H1 (cell line): ENCODE measurements around the gene HOXC13. TPM values are rescaled to one million over a fixed set of nuclear protein-coding genes. Genes with fewer than 3 reads are reported as not detected.

Source experiments
- CTCF ChIA-PET: fragments of 300-600 bp; sonication (Branson Sonifier 250); formaldehyde crosslinking; loops from one replicate; lab custom pipeline; 2021; ENCODE audit not compliant: partially characterized antibody; lab: Charles Lee
- POLR2A ChIA-PET: fragments of 300-600 bp; sonication (Branson Sonifier 250); formaldehyde crosslinking; loops from one replicate; lab custom pipeline; 2021; ENCODE audit warnings: inconsistent platforms; ENCODE audit not compliant: partially characterized antibody; lab: Charles Lee
- DNase-seq, 2 experiments: peaks; one replicate each; pipeline versions ENCODE4 v3.0.0 to v3.0.0-alpha.2; 2010 to 2022; ENCODE audit warnings: low spot score in 2 of 2, low read depth in 1 of 2, mixed read lengths in 1 of 2
- FAIRE-seq: peaks from 2 replicates; lab custom pipeline; 2011; peaks lifted over from hg19 to GRCh38; lab: Jason Lieb, UNC
- H2AFZ ChIP-seq: 2 replicates; pipeline ENCODE4 v1.8.1; 2012; ENCODE audit warnings: low read length, inconsistent platforms
- H2AK5ac ChIP-seq: 2 replicates; pipeline ENCODE4 v1.6.1; 2013; ENCODE audit warnings: low read depth, low read length
- H2BK120ac ChIP-seq: replicated peaks from 2 replicates; pipeline ENCODE3; 2013; ENCODE audit warnings: low read depth, low read length, inconsistent platforms
- H2BK12ac ChIP-seq: 2 replicates; pipeline ENCODE4 v1.6.1; 2013; ENCODE audit warnings: low read depth, low read length
- H2BK15ac ChIP-seq: 2 replicates; pipeline ENCODE4 v1.6.1; 2013; ENCODE audit warnings: low read length
- H2BK20ac ChIP-seq: 2 replicates; pipeline ENCODE4 v1.6.1; 2013; ENCODE audit warnings: low read length
- H2BK5ac ChIP-seq: 2 replicates; pipeline ENCODE4 v1.6.1; 2013; ENCODE audit warnings: low read depth, low read length
- H3K14ac ChIP-seq: 2 replicates; pipeline ENCODE4 v1.6.1; 2013; ENCODE audit warnings: inconsistent platforms; ENCODE audit not compliant: insufficient read length
- H3K18ac ChIP-seq: 2 replicates; pipeline ENCODE4 v1.6.1; 2013; ENCODE audit warnings: low read length; ENCODE audit errors: extremely low read depth
- H3K23ac ChIP-seq: 2 replicates; pipeline ENCODE4 v1.6.1; 2013; ENCODE audit warnings: inconsistent platforms; ENCODE audit not compliant: insufficient read length
- H3K23me2 ChIP-seq: 2 replicates; pipeline ENCODE4 v1.6.1; 2013; ENCODE audit warnings: low read depth, low read length
- H3K27ac ChIP-seq: 2 replicates; pipeline ENCODE4 v1.6.1; 2011; ENCODE audit warnings: low read depth, low read length, inconsistent platforms
- H3K27me3 ChIP-seq, 4 experiments: replicated peaks in 1 of 4; 1 replicate in 1 of 4; 2 replicates in 3 of 4; pipeline versions ENCODE4 v1.6.1 to v1.8.1; 2011 to 2013; ENCODE audit warnings: low read length in 3 of 4, mild to moderate bottlenecking in 3 of 4, inconsistent platforms in 2 of 4, mixed read lengths in 2 of 4, moderate library complexity in 1 of 4; ENCODE audit not compliant: control insufficient read depth in 3 of 4, insufficient read depth in 3 of 4; ENCODE audit errors: extremely low read depth in 1 of 4
- H3K36me3 ChIP-seq, 4 experiments: 2 replicates each; pipeline versions ENCODE4 v1.6.1 to v1.8.1; 2011 to 2013; ENCODE audit warnings: mild to moderate bottlenecking in 4 of 4, low read length in 3 of 4, moderate library complexity in 2 of 4, control low read depth in 1 of 4, inconsistent platforms in 1 of 4; ENCODE audit not compliant: insufficient read depth in 4 of 4, control insufficient read depth in 2 of 4
- H3K4ac ChIP-seq: replicated peaks from 2 replicates; pipeline ENCODE3; 2013; ENCODE audit warnings: low read length, low read depth, mixed read lengths, inconsistent platforms; ENCODE audit not compliant: insufficient read length
- H3K4me1 ChIP-seq, 4 experiments: replicated peaks in 1 of 4; 1 replicate in 1 of 4; 2 replicates in 3 of 4; pipeline versions ENCODE4 v1.6.1 to v1.8.1; 2011 to 2013; ENCODE audit warnings: low read length in 3 of 4, inconsistent platforms in 2 of 4, mixed read lengths in 1 of 4; ENCODE audit not compliant: insufficient read depth in 4 of 4, control insufficient read depth in 3 of 4
- H3K4me2 ChIP-seq, 2 experiments: 2 replicates each; pipeline versions ENCODE4 v1.6.1 to v1.8.1; 2011 to 2013; ENCODE audit warnings: low read depth in 2 of 2, low read length in 2 of 2, control low read depth in 1 of 2, inconsistent platforms in 1 of 2, mild to moderate bottlenecking in 1 of 2; ENCODE audit not compliant: insufficient read depth in 1 of 2
- H3K4me3 ChIP-seq, 4 experiments: fragments of 200-600, 300-600 bp in 1 of 4; sonication (generic), shearing (Covaris generic), sonication (Bioruptor Twin) in 1 of 4; 2 replicates each; pipeline versions ENCODE4 v1.5.1 to v1.8.1; 2011 to 2016; ENCODE audit warnings: low read length in 4 of 4, low read depth in 3 of 4, control low read depth in 2 of 4, inconsistent platforms in 2 of 4, mild to moderate bottlenecking in 2 of 4, mixed read lengths in 1 of 4, moderate library complexity in 1 of 4; ENCODE audit not compliant: insufficient read depth in 2 of 4; ENCODE audit errors: extremely low read depth in 1 of 4
- H3K56ac ChIP-seq: replicated peaks from 2 replicates; pipeline ENCODE3; 2013; ENCODE audit warnings: low read depth, mild to moderate bottlenecking, mixed read lengths, low read length, inconsistent platforms; ENCODE audit not compliant: insufficient read length
- H3K79me1 ChIP-seq: 2 replicates; pipeline ENCODE4 v1.6.1; 2013; ENCODE audit warnings: low read depth, low read length, control low read depth
- H3K79me2 ChIP-seq, 2 experiments: 2 replicates each; pipeline versions ENCODE4 v1.6.1 to v1.8.1; 2012 to 2013; ENCODE audit warnings: low read length in 2 of 2, mild to moderate bottlenecking in 2 of 2, inconsistent platforms in 1 of 2; ENCODE audit not compliant: insufficient read depth in 2 of 2, control insufficient read depth in 1 of 2
- H3K9ac ChIP-seq, 4 experiments: replicated peaks in 1 of 4; 1 replicate in 1 of 4; 2 replicates in 3 of 4; pipeline versions ENCODE4 v1.6.1 to v1.8.1; 2011 to 2013; ENCODE audit warnings: low read depth in 3 of 4, low read length in 3 of 4, control low read depth in 2 of 4, mild to moderate bottlenecking in 2 of 4, moderate library complexity in 2 of 4, inconsistent platforms in 1 of 4; ENCODE audit errors: extremely low read depth in 1 of 4
- H3K9me3 ChIP-seq, 2 experiments: 2 replicates each; pipeline versions ENCODE4 v1.6.1 to v1.8.1; 2012 to 2013; ENCODE audit warnings: mild to moderate bottlenecking in 2 of 2, moderate library complexity in 2 of 2, control low read depth in 1 of 2, inconsistent platforms in 1 of 2, low read depth in 1 of 2, low read length in 1 of 2, mixed read lengths in 1 of 2; ENCODE audit not compliant: insufficient read depth in 2 of 2
- H4K20me1 ChIP-seq, 2 experiments: replicated peaks in 1 of 2; 2 replicates each; pipeline versions ENCODE3 to v1.8.1; 2011 to 2013; ENCODE audit warnings: inconsistent platforms in 2 of 2, low read length in 2 of 2, mild to moderate bottlenecking in 1 of 2; ENCODE audit not compliant: insufficient read depth in 2 of 2, control insufficient read depth in 1 of 2
- H4K5ac ChIP-seq: 2 replicates; pipeline ENCODE4 v1.6.1; 2013; ENCODE audit warnings: low read length, low read depth, mixed read lengths, inconsistent platforms; ENCODE audit not compliant: insufficient read length
- H4K8ac ChIP-seq: 2 replicates; pipeline ENCODE4 v1.8.0; 2013; ENCODE audit warnings: mild to moderate bottlenecking, moderate library complexity, low read length, inconsistent platforms; ENCODE audit not compliant: insufficient read depth; ENCODE audit errors: extremely low read depth
- H4K91ac ChIP-seq: replicated peaks from 2 replicates; pipeline ENCODE3; 2013; ENCODE audit warnings: low read length, mixed read lengths, inconsistent platforms; ENCODE audit not compliant: insufficient read length
- EZH2 ChIP-seq: fragments of 200-600 bp; sonication (generic); IDR thresholded peaks from 2 replicates; pipeline ENCODE4 v1.7.1; 2012; ENCODE audit warnings: low read depth, mild to moderate bottlenecking, moderate library complexity, low read length, inconsistent platforms; ENCODE audit not compliant: severe bottlenecking
- MAFK ChIP-seq: IDR thresholded peaks from 2 replicates; pipeline ENCODE4 v1.6.1; 2012; ENCODE audit warnings: low read depth, mild to moderate bottlenecking, improper control_type of control experiment, low read length
- MAX ChIP-seq: IDR thresholded peaks from 2 replicates; pipeline ENCODE4 v1.6.1; 2012; ENCODE audit warnings: inconsistent platforms
- RNF2 ChIP-seq: fragments of 200-900, 300-1000 bp; sonication (generic); IDR thresholded peaks from 2 replicates; pipeline ENCODE4 v1.7.1; 2016; ENCODE audit warnings: borderline replicate concordance, low read depth, mild to moderate bottlenecking, antibody characterized with exemption, low read length; ENCODE audit not compliant: poor library complexity, severe bottlenecking; ENCODE audit errors: missing control alignments
- SUZ12 ChIP-seq: fragments of 200-600 bp; sonication (generic); IDR thresholded peaks from 2 replicates; pipeline ENCODE4 v1.6.1; 2012; ENCODE audit warnings: mild to moderate bottlenecking, inconsistent platforms, low read length, moderate library complexity, mixed read lengths
- TAF7 ChIP-seq: optimal IDR thresholded peaks from 2 replicates; pipeline ENCODE3; 2011; ENCODE audit warnings: low read depth, mild to moderate bottlenecking, inconsistent platforms, low read length, moderate library complexity, borderline replicate concordance
- WGBS, 2 experiments: shearing (Covaris generic) in 1 of 2; methylation state at CpG; one replicate each; pipeline versions ENCODE4 v1.1.6 to v1.1.7; 2013 to 2015; ENCODE audit warnings: low lambda C conversion rate in 2 of 2, mixed read lengths in 2 of 2, inconsistent platforms in 1 of 2, low coverage in 1 of 2, missing lambda C conversion rate in 1 of 2; ENCODE audit not compliant: insufficient replicate concordance in 2 of 2, insufficient coverage in 1 of 2, insufficient read length in 1 of 2; ENCODE audit errors: extremely low coverage in 1 of 2, missing lambda C conversion rate in 1 of 2; 5-methylcytosine and 5-hydroxymethylcytosine counted together
- polyA plus RNA-seq, 7 experiments: library from polyadenylated mRNA; depleted of rRNA in 3 of 7; stranded (reverse) in 5 of 7; unstranded in 2 of 7; fragments of >200 nt in 5 of 7; fragments of 200-250 nt in 2 of 7; gene quantifications; 1 replicate in 5 of 7; 2 replicates in 1 of 7; 4 replicates in 1 of 7; pipeline versions ENCODE4 v1.2.1 to v1.2.3, GENCODE V29; 2011 to 2013; ENCODE audit warnings: missing spikeins in 2 of 7, mixed read lengths in 2 of 7
- total RNA-seq: library from RNA; stranded (reverse); fragmentation: NEBNext Ultra II Directional; extraction: Animal tissue kit (Norgen Biotek cat#: 25700); gene quantifications from 2 replicates; pipeline ENCODE4 v1.2.1, GENCODE V29; 2021

Gene HOXC13
- total and polyA plus RNA-seq, 2 of the 8 experiments (the other 6 are each of a cell fraction or from before 2014, with no cell fraction given) = 0.02 TPM; not detected in 1

DNA sequence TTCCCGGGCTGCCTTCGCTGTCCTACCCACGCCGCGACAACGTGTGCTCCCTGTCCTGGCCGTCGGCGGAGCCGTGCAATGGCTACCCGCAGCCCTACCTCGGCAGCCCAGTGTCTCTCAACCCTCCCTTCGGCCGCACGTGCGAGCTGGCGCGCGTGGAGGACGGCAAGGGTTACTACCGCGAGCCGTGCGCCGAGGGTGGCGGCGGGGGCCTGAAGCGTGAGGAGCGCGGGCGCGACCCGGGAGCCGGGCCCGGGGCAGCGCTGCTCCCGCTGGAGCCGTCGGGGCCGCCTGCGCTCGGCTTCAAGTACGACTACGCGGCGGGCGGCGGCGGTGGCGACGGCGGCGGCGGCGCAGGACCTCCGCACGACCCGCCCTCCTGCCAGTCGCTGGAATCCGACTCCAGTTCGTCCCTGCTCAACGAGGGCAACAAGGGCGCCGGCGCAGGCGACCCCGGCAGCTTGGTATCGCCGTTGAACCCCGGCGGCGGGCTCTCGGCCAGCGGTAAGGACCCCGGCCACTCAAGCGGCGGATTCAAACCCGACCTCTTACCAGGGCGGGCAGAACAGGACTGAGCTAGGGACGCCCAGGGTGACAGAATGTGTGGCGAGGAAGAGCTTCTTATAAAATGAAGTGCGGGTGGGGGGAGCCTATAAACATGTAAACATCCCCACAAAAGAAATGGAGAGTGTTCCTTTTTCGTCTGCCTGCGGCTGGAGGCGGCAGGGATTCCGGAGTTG, 16.6 kb downstream of the HOXC13 start:
- Histone ChIP-seq H4K8ac (peak overlapping the region; percentile 82; the same call in 1 of the 2 replicates), H3K56ac (no peak overlapping the region), H3K27me3 (peaks cover 100% of the 10 kb centered on the region in 4 experiments), H2BK120ac (no peak overlapping the region), H3K23ac (no peak overlapping the region), H3K4me1 (peaks cover 0 to 12% (median 4%) of the 10 kb centered on the region in 4 experiments; a peak in 5 of 7 replicates), H2BK12ac (peak overlapping the region; percentile 94), H3K4ac (no peak overlapping the region), H3K9ac (no peak overlapping the region), H3K36me3 (peaks cover 0 to 9% (median 0%) of the 10 kb centered on the region in 4 experiments; a peak in 1 of 8 replicates), H3K4me3 (peak overlapping the region in 1 of 4 experiments; percentile 13; a peak in 1 of 8 replicates), H3K79me1 (no peaks in the 10 kb centered on the region), H3K18ac (no peak overlapping the region; the same call in 1 of the 2 replicates), H2BK15ac (peak overlapping the region; percentile 81; the same call in 1 of the 2 replicates), H2AK5ac (no peak overlapping the region), H2BK5ac (no peak overlapping the region), H3K79me2 (no peaks in the 10 kb centered on the region), H4K20me1 (peaks cover 34 to 64% of the 10 kb centered on the region in 2 experiments), H2BK20ac (no peak overlapping the region), H3K27ac (no peak overlapping the region), H3K14ac (no peak overlapping the region), H3K4me2 (peak overlapping the region in 1 of 2 experiments; percentile 19; a peak in 1 of 4 replicates), H2AFZ (no peak overlapping the region), H4K5ac (no peak overlapping the region), H4K91ac (no peak overlapping the region), H3K23me2 (no peaks in the 10 kb centered on the region), H3K9me3 (no peaks in the 10 kb centered on the region; a peak in 1 of 4 replicates)
- FAIRE-seq (no peak), DNase-seq (no peak)
- TF ChIP-seq TAF7 (no peak), RNF2 (peak; percentile 64), EZH2 (peak; percentile 98), MAFK (no peak), MAX (0 out of 2 replicates have a peak, but pooled peaks have one; percentile 16), SUZ12 (peak; percentile 98)
- 5% methylated on average over 51 of the region's 86 CpGs; no CpG with 5 or more reads in 1 of the 2 experiments for WGBS, 2 experiments
- ChIA-PET CTCF (interaction anchor here (1.3 to 5.6 kb wide), 5 partner anchors 9 to 199 kb away, joined by 4 to 40 read pairs (median 4); partner anchors contain the start of gene HOXC10), POLR2A (interaction anchor here (1.2 kb wide), 1 partner anchor 16 kb away, joined by 4 read pairs; no protein-coding TSS in a partner anchor)
